ENCODE measurements around the gene ITGA6. TPM values are rescaled to one million over a fixed set of nuclear protein-coding genes. Genes with fewer than 3 reads are reported as not detected.
A peak's percentile ranks its signal among the peaks of the same experiment; 100 is the strongest.

Gene ITGA6
- total RNA-seq, 5 donors from 2014 or later (not counting 1 experiment from before 2014, with no cell fraction given): 50.7 to 188 (median 80.9) TPM

DNA sequence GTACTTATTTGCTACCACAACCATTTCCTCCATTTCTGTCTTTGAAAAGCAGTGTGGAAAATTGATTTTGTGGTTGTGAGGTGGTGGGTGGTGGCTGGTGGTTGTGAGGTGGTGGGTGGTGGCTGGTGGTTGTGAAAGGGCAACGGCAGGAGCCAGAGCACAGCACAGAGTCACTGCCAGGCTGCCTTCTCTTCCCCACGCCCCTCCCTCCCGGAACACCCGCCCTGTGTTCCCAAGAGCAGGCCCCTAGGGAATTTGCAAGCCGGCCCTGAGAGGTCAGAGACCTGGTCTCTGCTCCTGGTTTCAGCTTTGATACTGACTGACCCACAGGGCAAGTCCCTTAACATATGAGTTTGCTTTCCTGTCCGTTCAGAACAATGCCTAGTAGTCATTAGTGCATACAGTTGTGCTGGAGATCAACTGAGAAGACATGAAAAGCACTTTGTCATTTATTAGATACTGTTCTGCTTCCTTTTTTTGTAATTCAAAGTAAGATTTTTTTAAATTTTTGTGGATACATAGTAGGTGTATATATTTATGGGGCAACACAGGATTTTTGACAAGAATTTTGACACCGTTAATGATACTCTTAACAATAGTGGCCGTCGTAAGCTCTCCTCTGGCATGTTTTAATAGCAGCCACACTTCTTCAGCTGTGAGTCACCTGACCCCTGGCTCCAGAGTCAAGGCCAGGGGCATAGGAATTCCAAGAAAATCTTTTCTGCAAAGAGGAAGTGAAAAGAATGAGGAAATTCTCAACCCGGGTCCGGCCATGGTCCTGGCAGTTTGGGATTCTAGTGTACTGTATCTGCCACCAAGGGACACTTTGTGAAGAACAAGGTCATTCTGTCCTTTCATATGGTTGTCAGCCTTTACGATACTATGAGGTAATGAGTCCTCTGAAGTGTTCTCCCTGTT, 53.2 kb downstream of the ITGA6 start:
- Histone ChIP-seq H3K9me3 (no peaks in the 10 kb centered on the region), H3K27me3 (replicated peaks in 1 of 2; ENCODE audit: control insufficient read depth in 2 of 2, extremely low read depth in 1 of 2, insufficient read depth in 2 of 2, low read length in 1 of 2) (no peaks in the 10 kb centered on the region), H3K4me3 (ENCODE audit: control insufficient read depth in 1 of 2, extremely low read depth in 1 of 2, low read length in 1 of 2) (peak overlapping the region in 1 of 2 donors; percentile 32), H3K4me1 (ENCODE audit: control insufficient read depth in 1 of 2, extremely low read depth in 1 of 2, insufficient read depth in 2 of 2, low read length in 2 of 2) (peaks cover 28 to 48% of the 10 kb centered on the region in 2 experiments), H3K36me3 (ENCODE audit: control insufficient read depth in 2 of 2, extremely low read depth in 1 of 2, insufficient read depth in 1 of 2, low read length in 1 of 2) (peaks cover 9 to 71% of the 10 kb centered on the region in 2 donors), H3K27ac (ENCODE audit: low read length) (no peak overlapping the region)
- WGBS (ENCODE audit: insufficient coverage): 70% methylated on average over 6 of the region's 12 CpGs
- Mint-ChIP-seq H3K4me1 (peaks cover 66 to 77% (median 68%) of the 10 kb centered on the region in 3 donors), H3K27ac (peak overlapping the region; percentile 83 to 85), H3K4me3 (peak overlapping the region in 1 of 3 donors; percentile 36), H3K27me3 (no peaks in the 10 kb centered on the region), H3K36me3 (peaks cover 54% of the 10 kb centered on the region), H3K9me3 (no peaks in the 10 kb centered on the region)
- ChIA-PET POLR2A (interaction anchor here in 1 of 2 donors (1.0 kb wide), 1 partner anchor 11 kb away, joined by 3 read pairs; no protein-coding TSS in a partner anchor), CTCF (interaction anchor here (0.6 to 1.6 kb wide), 2 partner anchors 13 to 234 kb away, joined by 3 read pairs; no protein-coding TSS in a partner anchor)
- ATAC-seq (replicated peaks in 1 of 4) (peak in 3 of 4 experiments; percentile 40 to 52 (median 43)), DNase-seq (no peak)

DNA sequence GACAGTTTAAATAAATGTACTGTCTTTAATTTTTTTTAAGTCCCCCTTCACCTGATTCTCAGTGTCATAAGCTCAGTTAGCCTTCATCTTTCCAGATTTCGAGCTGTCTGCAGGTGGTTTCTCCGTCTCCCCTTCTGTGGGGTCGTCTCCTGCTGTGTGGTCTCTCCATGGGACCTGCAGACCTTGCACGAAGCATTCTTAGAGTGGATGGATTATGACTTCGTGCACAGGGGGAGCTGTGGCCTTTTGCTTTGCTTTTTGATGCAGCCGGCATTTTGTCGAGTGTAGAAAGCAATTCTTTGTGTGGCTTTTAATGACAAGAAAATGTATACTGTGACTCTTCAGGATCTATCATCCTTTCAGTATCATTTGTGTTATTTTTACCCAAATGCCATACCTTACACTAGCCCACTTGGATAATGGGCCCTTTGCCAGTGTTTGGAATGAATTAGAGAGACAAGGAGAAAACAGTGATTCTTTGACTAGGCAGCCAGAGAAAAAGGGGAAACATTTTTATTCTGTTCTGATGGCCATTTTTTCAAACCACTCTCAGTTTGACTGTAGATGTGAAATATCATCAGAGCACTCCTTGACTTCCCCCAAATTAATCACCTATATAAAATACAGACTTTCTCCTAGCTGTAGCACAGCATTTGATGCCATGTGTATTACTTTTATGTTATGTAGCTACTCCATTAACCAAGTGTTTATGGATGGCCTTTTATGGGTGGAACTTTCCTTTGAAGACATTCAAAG, 54.3 kb downstream of the ITGA6 start:
- DNase-seq (peak in 1 of 35 experiments; percentile 27), ATAC-seq (replicated peaks in 1 of 4) (peak in 1 of 4 experiments; percentile 51)
- Histone ChIP-seq H3K4me3 (ENCODE audit: control insufficient read depth in 1 of 2, extremely low read depth in 1 of 2, low read length in 1 of 2) (no peak overlapping the region), H3K4me1 (ENCODE audit: control insufficient read depth in 1 of 2, extremely low read depth in 1 of 2, insufficient read depth in 2 of 2, low read length in 2 of 2) (peaks cover 28 to 48% of the 10 kb centered on the region in 2 experiments), H3K27ac (ENCODE audit: low read length) (no peak overlapping the region), H3K27me3 (replicated peaks in 1 of 2; ENCODE audit: control insufficient read depth in 2 of 2, extremely low read depth in 1 of 2, insufficient read depth in 2 of 2, low read length in 1 of 2) (no peaks in the 10 kb centered on the region), H3K36me3 (ENCODE audit: control insufficient read depth in 2 of 2, extremely low read depth in 1 of 2, insufficient read depth in 1 of 2, low read length in 1 of 2) (peaks cover 9 to 80% of the 10 kb centered on the region in 2 donors), H3K9me3 (no peaks in the 10 kb centered on the region)
- Mint-ChIP-seq H3K27ac (peak overlapping the region; percentile 83 to 85), H3K27me3 (no peaks in the 10 kb centered on the region), H3K9me3 (no peaks in the 10 kb centered on the region), H3K4me1 (peaks cover 65 to 77% (median 70%) of the 10 kb centered on the region in 3 donors), H3K36me3 (peaks cover 56% of the 10 kb centered on the region), H3K4me3 (peak overlapping the region in 1 of 3 donors; percentile 27)
- WGBS (ENCODE audit: insufficient coverage): 70% methylated on average over 4 of the region's 7 CpGs
- ChIA-PET POLR2A (interaction anchor here in 1 of 2 donors (0.6 kb wide), 1 partner anchor 13 kb away, joined by 4 read pairs; no protein-coding TSS in a partner anchor), CTCF (interaction anchor here (0.6 to 2.7 kb wide), 8 partner anchors 9 to 775 kb away, joined by 3 to 9 read pairs (median 3); no protein-coding TSS in a partner anchor)

DNA sequence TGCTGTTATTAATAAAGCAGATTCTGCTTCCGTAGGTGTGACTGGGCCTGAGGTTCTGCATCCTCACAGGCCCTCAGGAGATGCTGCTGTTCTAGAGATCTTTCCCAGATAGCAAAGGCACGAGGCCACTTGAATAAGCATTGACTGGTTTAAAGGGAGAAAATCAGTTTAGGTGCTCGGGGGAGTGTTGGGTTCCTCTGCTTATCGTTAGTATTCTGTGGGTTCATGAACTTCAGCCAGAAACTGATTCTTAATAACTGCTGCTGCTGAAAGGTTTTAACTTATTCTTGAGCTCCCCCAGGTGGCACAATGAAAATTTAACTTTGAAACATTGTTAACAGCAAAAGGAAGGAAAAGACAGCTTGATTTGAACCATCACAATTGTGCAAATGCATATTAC, 56.9 kb downstream of the ITGA6 start:
- Mint-ChIP-seq H3K4me3 (peak overlapping the region in 1 of 3 donors; percentile 58), H3K27me3 (no peaks in the 10 kb centered on the region), H3K36me3 (peaks cover 63% of the 10 kb centered on the region), H3K9me3 (no peaks in the 10 kb centered on the region), H3K4me1 (peaks cover 61 to 72% (median 64%) of the 10 kb centered on the region in 3 donors), H3K27ac (peak overlapping the region; percentile 82 to 85)
- no peak overlapping the region for H3K27ac ChIP-seq (ENCODE audit: low read length)
- H3K4me1 ChIP-seq (ENCODE audit: control insufficient read depth in 1 of 2, extremely low read depth in 1 of 2, insufficient read depth in 2 of 2, low read length in 2 of 2): peaks cover 26 to 41% of the 10 kb centered on the region in 2 experiments
- H3K36me3 ChIP-seq (ENCODE audit: control insufficient read depth in 2 of 2, extremely low read depth in 1 of 2, insufficient read depth in 1 of 2, low read length in 1 of 2): peaks cover 3 to 84% of the 10 kb centered on the region in 2 donors
- H3K4me3 ChIP-seq (ENCODE audit: control insufficient read depth in 1 of 2, extremely low read depth in 1 of 2, low read length in 1 of 2): no peak overlapping the region
- DNase-seq: peak in 3 of 35 experiments; percentile 33 to 61 (median 39)
- CTCF ChIA-PET: interaction anchor here (0.7 to 2.7 kb wide), 14 partner anchors 11 to 785 kb away, joined by 3 to 11 read pairs (median 4); no protein-coding TSS in a partner anchor
- no peaks in the 10 kb centered on the region for H3K9me3 ChIP-seq
- 49% methylated on average over 4 of the region's 4 CpGs for WGBS (ENCODE audit: insufficient coverage)
- POLR2A ChIA-PET: interaction anchor here in 1 of 2 donors (0.6 kb wide), 2 partner anchors 95 to 478 kb away, joined by 3 to 8 read pairs; no protein-coding TSS in a partner anchor
- H3K27me3 ChIP-seq (replicated peaks in 1 of 2; ENCODE audit: control insufficient read depth in 2 of 2, extremely low read depth in 1 of 2, insufficient read depth in 2 of 2, low read length in 1 of 2): no peaks in the 10 kb centered on the region
- ATAC-seq (replicated peaks in 1 of 4): peak; percentile 59 to 70 (median 64)

DNA sequence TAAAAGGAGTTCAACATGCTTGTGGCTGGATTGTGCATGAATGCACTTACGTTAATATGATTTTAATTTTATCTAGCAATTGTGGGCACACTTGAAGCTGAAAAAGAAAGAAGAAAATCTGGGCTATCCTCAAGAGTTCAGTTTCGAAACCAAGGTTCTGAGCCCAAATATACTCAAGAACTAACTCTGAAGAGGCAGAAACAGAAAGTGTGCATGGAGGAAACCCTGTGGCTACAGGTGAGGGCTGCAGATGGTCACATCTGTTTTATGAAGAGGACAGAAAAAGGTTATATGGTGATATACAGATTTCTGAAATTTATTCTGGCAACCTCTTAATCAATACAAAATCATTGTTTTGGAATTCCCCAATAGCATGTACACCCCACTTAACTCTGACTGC, 57.3 kb downstream of the ITGA6 start:
- ChIA-PET POLR2A (interaction anchor here in 1 of 2 donors (0.6 to 1.3 kb wide), 4 partner anchors 9 to 1358 kb away, joined by 3 to 8 read pairs (median 4); no protein-coding TSS in a partner anchor), CTCF (interaction anchor here (0.7 to 2.6 kb wide), 13 partner anchors 12 to 785 kb away, joined by 3 to 11 read pairs (median 4); no protein-coding TSS in a partner anchor)
- ATAC-seq (replicated peaks in 1 of 4) (no peak), DNase-seq (no peak)
- Histone ChIP-seq H3K4me3 (ENCODE audit: control insufficient read depth in 1 of 2, extremely low read depth in 1 of 2, low read length in 1 of 2) (no peak overlapping the region), H3K4me1 (ENCODE audit: control insufficient read depth in 1 of 2, extremely low read depth in 1 of 2, insufficient read depth in 2 of 2, low read length in 2 of 2) (peaks cover 22 to 37% of the 10 kb centered on the region in 2 experiments), H3K27me3 (replicated peaks in 1 of 2; ENCODE audit: control insufficient read depth in 2 of 2, extremely low read depth in 1 of 2, insufficient read depth in 2 of 2, low read length in 1 of 2) (no peaks in the 10 kb centered on the region), H3K36me3 (ENCODE audit: control insufficient read depth in 2 of 2, extremely low read depth in 1 of 2, insufficient read depth in 1 of 2, low read length in 1 of 2) (peaks cover 0 to 84% of the 10 kb centered on the region in 2 donors), H3K9me3 (no peaks in the 10 kb centered on the region), H3K27ac (ENCODE audit: low read length) (no peak overlapping the region)
- H3K4me3 Mint-ChIP-seq: peak overlapping the region in 1 of 3 donors; percentile 58
- peaks cover 63% of the 10 kb centered on the region for H3K36me3 Mint-ChIP-seq
- peaks cover 61 to 72% (median 63%) of the 10 kb centered on the region in 3 donors for H3K4me1 Mint-ChIP-seq
- H3K27me3 Mint-ChIP-seq: no peaks in the 10 kb centered on the region
- peak overlapping the region; percentile 82 to 85 for H3K27ac Mint-ChIP-seq
- H3K9me3 Mint-ChIP-seq: no peaks in the 10 kb centered on the region
- no CpG with 5 or more reads among the region's 2 CpGs for WGBS (ENCODE audit: insufficient coverage)

DNA sequence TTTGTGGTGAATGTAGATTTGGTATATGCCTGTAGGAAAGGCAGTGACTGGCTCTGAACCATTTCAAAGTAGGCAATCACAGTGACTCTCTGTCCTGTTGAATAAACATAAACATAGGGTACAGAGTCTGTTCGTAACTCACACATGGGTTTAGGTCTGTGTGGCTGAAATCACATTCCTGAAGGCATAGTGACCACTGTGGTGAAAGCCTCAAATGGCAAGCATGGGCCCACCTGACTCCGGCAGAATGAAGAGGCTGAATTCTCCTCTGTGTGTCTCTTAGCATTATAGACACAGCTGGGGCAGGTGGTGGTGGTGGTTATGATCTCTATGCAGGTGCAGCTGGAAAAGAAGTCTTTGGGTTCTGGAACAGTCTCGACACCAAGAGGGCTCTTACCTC, 61.2 kb downstream of the ITGA6 start:
- H3K4me1 ChIP-seq (ENCODE audit: control insufficient read depth in 1 of 2, extremely low read depth in 1 of 2, insufficient read depth in 2 of 2, low read length in 2 of 2): peaks cover 17 to 25% of the 10 kb centered on the region in 2 experiments
- no peak for DNase-seq
- H3K36me3 ChIP-seq (ENCODE audit: control insufficient read depth in 2 of 2, extremely low read depth in 1 of 2, insufficient read depth in 1 of 2, low read length in 1 of 2): peaks cover 4 to 85% of the 10 kb centered on the region in 2 donors
- POLR2A ChIA-PET: no interaction called here
- WGBS (ENCODE audit: insufficient coverage): 94% methylated on average over 3 of the region's 3 CpGs
- CTCF ChIA-PET: interaction anchor here in 1 of 2 donors (1.0 kb wide), 1 partner anchor 27 kb away, joined by 3 read pairs; no protein-coding TSS in a partner anchor
- no peak overlapping the region for H3K27ac ChIP-seq (ENCODE audit: low read length)
- Mint-ChIP-seq H3K27me3 (no peaks in the 10 kb centered on the region), H3K27ac (peak overlapping the region; percentile 78 to 97), H3K4me3 (no peak overlapping the region), H3K9me3 (no peaks in the 10 kb centered on the region), H3K36me3 (peaks cover 76% of the 10 kb centered on the region), H3K4me1 (peaks cover 62 to 73% (median 65%) of the 10 kb centered on the region in 3 donors)
- no peaks in the 10 kb centered on the region for H3K9me3 ChIP-seq
- H3K4me3 ChIP-seq (ENCODE audit: control insufficient read depth in 1 of 2, extremely low read depth in 1 of 2, low read length in 1 of 2): no peak overlapping the region
- no peaks in the 10 kb centered on the region for H3K27me3 ChIP-seq (replicated peaks in 1 of 2; ENCODE audit: control insufficient read depth in 2 of 2, extremely low read depth in 1 of 2, insufficient read depth in 2 of 2, low read length in 1 of 2)
- no peak for ATAC-seq (replicated peaks in 1 of 4)

Measured in T-cell (primary cell).